HG02943 (cell line): Measurements from ENCODE around the gene KCNK6.
"Not testable (repeated sequence)": the region's sequence is repeated elsewhere in the genome, so short reads cannot be mapped to it uniquely, and the experiment has no call there.

ENCODE experiments used
- ATAC-seq: cut with Tn5 transposase; IDR thresholded peaks from one replicate; pipeline ENCODE4 v1.9.1; 2021; ENCODE audit warnings: mild to moderate bottlenecking, low read depth, moderate library complexity; ENCODE audit not compliant: unreplicated experiment

Gene KCNK6

GRCh38 chr19:38321646-38322196 is 2.1 kb downstream of the KCNK6 start:
- no peak for ATAC-seq

- no peak for ATAC-seq
Observed at GRCh38 chr19:38323291-38323690, 3.6 kb downstream of the KCNK6 start.

GRCh38 chr19:38324431-38324830 is 4.8 kb downstream of the KCNK6 start:
- ATAC-seq = no peak

GRCh38 chr19:38326591-38326990 is 6.9 kb downstream of the KCNK6 start:
- ATAC-seq = no peak

GRCh38 chr19:38329651-38330050 is 10.0 kb downstream of the KCNK6 start:
- no peak for ATAC-seq

GRCh38 chr19:38331728-38332127 is 12.1 kb downstream of the KCNK6 start:
- ATAC-seq = no peak

- ATAC-seq = no peak
Observed at GRCh38 chr19:38333245-38333644, 13.6 kb downstream of the KCNK6 start.

GRCh38 chr19:38335949-38336637 is 16.4 kb downstream of the KCNK6 start:
- peak; percentile 68 for ATAC-seq

GRCh38 chr19:38336638-38337359 is 17.2 kb downstream of the KCNK6 start:
- peak; percentile 44 for ATAC-seq

- ATAC-seq = no peak
Observed at GRCh38 chr19:38337360-38337653, 17.7 kb downstream of the KCNK6 start.

GRCh38 chr19:38339011-38339410 is 19.4 kb downstream of the KCNK6 start:
- not testable (repeated sequence) for ATAC-seq

GRCh38 chr19:38340927-38341326 is 21.3 kb downstream of the KCNK6 start:
- ATAC-seq = no peak

GRCh38 chr19:38346837-38347236 is 27.2 kb downstream of the KCNK6 start:
- no peak for ATAC-seq

- no peak for ATAC-seq
Observed at GRCh38 chr19:38350883-38351282, 31.2 kb downstream of the KCNK6 start.

- ATAC-seq = no peak
Observed at GRCh38 chr19:38351865-38352395, 32.3 kb downstream of the KCNK6 start.

GRCh38 chr19:38352611-38353010 is 33.0 kb downstream of the KCNK6 start:
- ATAC-seq = no peak

- ATAC-seq = no peak
Observed at GRCh38 chr19:38355728-38356725, 36.4 kb downstream of the KCNK6 start.

- ATAC-seq = no peak
Observed at GRCh38 chr19:38358071-38358470, 38.4 kb downstream of the KCNK6 start.

- no peak for ATAC-seq
Observed at GRCh38 chr19:38359242-38360021, 39.8 kb downstream of the KCNK6 start.

GRCh38 chr19:38360351-38360750 is 40.7 kb downstream of the KCNK6 start:
- ATAC-seq = no peak
